Activated naive CD8-positive, alpha-beta T cell treated with anti-CD3 and anti-CD28 coated beads, Interleukin-2, amount 10 ng/mL, durations not matched to agents 7 days and 5 days (primary cell): Measurements from ENCODE around the gene NUDT2. TPM values are rescaled to one million over a fixed set of nuclear protein-coding genes. Genes with fewer than 3 reads are reported as not detected.
"Not testable (repeated sequence)": the region's sequence is repeated elsewhere in the genome, so short reads cannot be mapped to it uniquely, and the experiment has no call there.

Source experiments
- ATAC-seq: fragments of 150-1000 bp; cut with Tn5 transposase; one replicate; pipeline ENCODE4 v1.10.0; 2021; ENCODE audit warnings: low read depth, moderate library complexity
- POLR2A ChIA-PET: fragments of 350-600 bp; sonication (Branson Sonifier 250); formaldehyde crosslinking; loops from one replicate; lab custom pipeline; 2021; ENCODE audit warnings: antibody characterized with exemption; lab: Charles Lee
- DNase-seq: peaks from one replicate; pipeline ENCODE4 v3.0.0; 2021
- H3K27ac Mint-ChIP-seq: one replicate; pipeline ENCODE4 v1.8.0; 2022; ENCODE audit warnings: mild to moderate bottlenecking, mixed read lengths
- H3K27me3 Mint-ChIP-seq: one replicate; pipeline ENCODE4 v1.8.0; 2022; ENCODE audit warnings: mild to moderate bottlenecking, moderate library complexity, mixed read lengths
- H3K36me3 Mint-ChIP-seq: one replicate; pipeline ENCODE4 v1.8.0; 2021; ENCODE audit warnings: mild to moderate bottlenecking, mixed read lengths
- H3K4me1 Mint-ChIP-seq: one replicate; pipeline ENCODE4 v1.8.0; 2021; ENCODE audit warnings: mixed read lengths
- H3K4me3 Mint-ChIP-seq: one replicate; pipeline ENCODE4 v1.8.0; 2022; ENCODE audit warnings: mild to moderate bottlenecking, moderate library complexity, mixed read lengths
- H3K9me3 Mint-ChIP-seq: one replicate; pipeline ENCODE4 v1.8.0; 2021; ENCODE audit warnings: mixed read lengths
- total RNA-seq, 2 experiments: library from RNA; stranded (reverse); gene quantifications; one replicate each; pipeline ENCODE4 v1.2.3, GENCODE V29; 2021

NUDT2 gene
- total RNA-seq, 2 experiments from 2014 or later = 22.8 to 26.3 TPM

- ATAC-seq (no peak), DNase-seq (no peak)
- Mint-ChIP-seq H3K4me3 (no peak overlapping the region), H3K36me3 (peaks cover 5% of the 10 kb centered on the region), H3K4me1 (no peaks in the 10 kb centered on the region), H3K9me3 (no peaks in the 10 kb centered on the region), H3K27ac (no peak overlapping the region), H3K27me3 (no peaks in the 10 kb centered on the region)
- POLR2A ChIA-PET = interaction anchor here (0.6 kb wide), 1 partner anchor 21 kb away, joined by 3 read pairs; no protein-coding TSS in a partner anchor
Observed at GRCh38 chr9:34341659-34342295, 12.4 kb downstream of the NUDT2 start.

GRCh38 chr9:34343090-34343489, 13.7 kb downstream of the NUDT2 start:
- H3K4me3 Mint-ChIP-seq = no peak overlapping the region
- no peaks in the 10 kb centered on the region for H3K9me3 Mint-ChIP-seq
- H3K27me3 Mint-ChIP-seq = no peaks in the 10 kb centered on the region
- H3K27ac Mint-ChIP-seq = no peak overlapping the region
- no peak for ATAC-seq
- POLR2A ChIA-PET = no interaction called here
- H3K36me3 Mint-ChIP-seq = peaks cover 5% of the 10 kb centered on the region
- no peak for DNase-seq
- H3K4me1 Mint-ChIP-seq = peaks cover 2% of the 10 kb centered on the region

- ATAC-seq (no peak), DNase-seq (no peak)
- Mint-ChIP-seq H3K4me3 (no peak overlapping the region), H3K27me3 (no peaks in the 10 kb centered on the region), H3K9me3 (no peaks in the 10 kb centered on the region), H3K27ac (no peak overlapping the region), H3K36me3 (peaks cover 7% of the 10 kb centered on the region), H3K4me1 (peaks cover 2% of the 10 kb centered on the region)
- POLR2A ChIA-PET = no interaction called here
Observed at GRCh38 chr9:34343605-34344004, 14.2 kb downstream of the NUDT2 start.

- H3K27me3 Mint-ChIP-seq = no peaks in the 10 kb centered on the region
- H3K36me3 Mint-ChIP-seq = peaks cover 9% of the 10 kb centered on the region
Observed at GRCh38 chr9:34346873-34347799, 17.8 kb downstream of the NUDT2 start.

GRCh38 chr9:34347800-34348158, 18.4 kb downstream of the NUDT2 start:
- Mint-ChIP-seq H3K9me3 (no peaks in the 10 kb centered on the region), H3K27me3 (no peaks in the 10 kb centered on the region), H3K4me3 (no peak overlapping the region), H3K27ac (no peak overlapping the region), H3K36me3 (peaks cover 9% of the 10 kb centered on the region), H3K4me1 (peaks cover 2% of the 10 kb centered on the region)
- no peak for ATAC-seq
- no peak for DNase-seq
- POLR2A ChIA-PET = no interaction called here

More at GRCh38 chr9:34346873-34347799, 17.8 kb downstream of the NUDT2 start:
- H3K4me1 Mint-ChIP-seq = peaks cover 2% of the 10 kb centered on the region
- ATAC-seq = no peak
- DNase-seq = no peak
- no peak overlapping the region for H3K27ac Mint-ChIP-seq
- no peaks in the 10 kb centered on the region for H3K9me3 Mint-ChIP-seq
- POLR2A ChIA-PET = interaction anchor here (0.6 kb wide), 1 partner anchor 41 kb away, joined by 3 read pairs; no protein-coding TSS in a partner anchor
- no peak overlapping the region for H3K4me3 Mint-ChIP-seq

GRCh38 chr9:34349324-34349723, 20.0 kb downstream of the NUDT2 start:
- no peak for DNase-seq
- H3K4me1 Mint-ChIP-seq = peaks cover 2% of the 10 kb centered on the region
- no peak overlapping the region for H3K4me3 Mint-ChIP-seq
- ATAC-seq = no peak
- no peak overlapping the region for H3K27ac Mint-ChIP-seq
- H3K9me3 Mint-ChIP-seq = peaks cover 1% of the 10 kb centered on the region
- peaks cover 5% of the 10 kb centered on the region for H3K36me3 Mint-ChIP-seq
- no peaks in the 10 kb centered on the region for H3K27me3 Mint-ChIP-seq
- POLR2A ChIA-PET = interaction anchor here (1.4 kb wide), 1 partner anchor 15 kb away, joined by 4 read pairs; no protein-coding TSS in a partner anchor

GRCh38 chr9:34352122-34352652, 22.8 kb downstream of the NUDT2 start:
- POLR2A ChIA-PET = interaction anchor here (0.8 kb wide), 1 partner anchor 21 kb away, joined by 3 read pairs; no protein-coding TSS in a partner anchor
- not testable (repeated sequence) for H3K4me3 Mint-ChIP-seq, DNase-seq, H3K9me3 Mint-ChIP-seq, ATAC-seq, H3K27me3 Mint-ChIP-seq, H3K27ac Mint-ChIP-seq, H3K4me1 Mint-ChIP-seq
- H3K36me3 Mint-ChIP-seq = peaks cover 19% of the 10 kb centered on the region

GRCh38 chr9:34352957-34353356, 23.6 kb downstream of the NUDT2 start:
- H3K36me3 Mint-ChIP-seq = peaks cover 26% of the 10 kb centered on the region
- POLR2A ChIA-PET = interaction anchor here (0.6 to 0.8 kb wide), 2 partner anchors 20 to 457 kb away, joined by 3 to 4 read pairs; no protein-coding TSS in a partner anchor
- not testable (repeated sequence) for H3K4me1 Mint-ChIP-seq, ATAC-seq, H3K27me3 Mint-ChIP-seq, DNase-seq, H3K4me3 Mint-ChIP-seq, H3K27ac Mint-ChIP-seq
- H3K9me3 Mint-ChIP-seq = peaks cover 12% of the 10 kb centered on the region

- Mint-ChIP-seq H3K27me3 (no peaks in the 10 kb centered on the region), H3K4me1 (peaks cover 13% of the 10 kb centered on the region), H3K27ac (no peak overlapping the region), H3K4me3 (no peak overlapping the region), H3K36me3 (peaks cover 15% of the 10 kb centered on the region), H3K9me3 (peaks cover 7% of the 10 kb centered on the region)
- no peak for DNase-seq
- no peak for ATAC-seq
- POLR2A ChIA-PET = no interaction called here
Observed at GRCh38 chr9:34362614-34363214, 33.3 kb downstream of the NUDT2 start.

- H3K9me3 Mint-ChIP-seq = peaks cover 7% of the 10 kb centered on the region
- H3K27me3 Mint-ChIP-seq = no peaks in the 10 kb centered on the region
- H3K36me3 Mint-ChIP-seq = peaks cover 20% of the 10 kb centered on the region
- POLR2A ChIA-PET = interaction anchor here (1.2 to 2.5 kb wide), 3 partner anchors 11 to 14 kb away, joined by 4 to 15 read pairs (median 7); partner anchors contain the start of gene MYORG
- peak overlapping the region; percentile 44 for H3K4me3 Mint-ChIP-seq
- peak; percentile 85 for ATAC-seq
- DNase-seq = no peak
- H3K4me1 Mint-ChIP-seq = peaks cover 13% of the 10 kb centered on the region
- peak overlapping the region; percentile 67 for H3K27ac Mint-ChIP-seq
Observed at GRCh38 chr9:34363619-34364351, 34.4 kb downstream of the NUDT2 start.

- ATAC-seq (no peak), DNase-seq (no peak)
- H3K27me3 Mint-ChIP-seq = no peaks in the 10 kb centered on the region
- H3K36me3 Mint-ChIP-seq = peaks cover 29% of the 10 kb centered on the region
- POLR2A ChIA-PET = interaction anchor here (1.6 to 2.5 kb wide), 2 partner anchors 9 to 12 kb away, joined by 7 to 15 read pairs; partner anchors contain the start of gene MYORG
- H3K27ac Mint-ChIP-seq = no peak overlapping the region
- H3K4me3 Mint-ChIP-seq = no peak overlapping the region
- peaks cover 9% of the 10 kb centered on the region for H3K9me3 Mint-ChIP-seq
- H3K4me1 Mint-ChIP-seq = peaks cover 13% of the 10 kb centered on the region
Observed at GRCh38 chr9:34365282-34365681, 35.9 kb downstream of the NUDT2 start.

- POLR2A ChIA-PET = no interaction called here
- ATAC-seq (no peak), DNase-seq (no peak)
- Mint-ChIP-seq H3K36me3 (peaks cover 38% of the 10 kb centered on the region), H3K4me3 (no peak overlapping the region), H3K4me1 (peaks cover 15% of the 10 kb centered on the region), H3K27ac (no peak overlapping the region), H3K9me3 (peaks cover 9% of the 10 kb centered on the region), H3K27me3 (no peaks in the 10 kb centered on the region)
Observed at GRCh38 chr9:34366365-34366764, 37.0 kb downstream of the NUDT2 start.
